ENCODE measurements around the gene KRTAP13-3. TPM values are rescaled to one million over a fixed set of nuclear protein-coding genes. Genes with fewer than 3 reads are reported as not detected.

Gene KRTAP13-3
- total and polyA plus RNA-seq, 2 of the 8 experiments (the other 6 are each of a cell fraction or from before 2014, with no cell fraction given) = not detected

DNA sequence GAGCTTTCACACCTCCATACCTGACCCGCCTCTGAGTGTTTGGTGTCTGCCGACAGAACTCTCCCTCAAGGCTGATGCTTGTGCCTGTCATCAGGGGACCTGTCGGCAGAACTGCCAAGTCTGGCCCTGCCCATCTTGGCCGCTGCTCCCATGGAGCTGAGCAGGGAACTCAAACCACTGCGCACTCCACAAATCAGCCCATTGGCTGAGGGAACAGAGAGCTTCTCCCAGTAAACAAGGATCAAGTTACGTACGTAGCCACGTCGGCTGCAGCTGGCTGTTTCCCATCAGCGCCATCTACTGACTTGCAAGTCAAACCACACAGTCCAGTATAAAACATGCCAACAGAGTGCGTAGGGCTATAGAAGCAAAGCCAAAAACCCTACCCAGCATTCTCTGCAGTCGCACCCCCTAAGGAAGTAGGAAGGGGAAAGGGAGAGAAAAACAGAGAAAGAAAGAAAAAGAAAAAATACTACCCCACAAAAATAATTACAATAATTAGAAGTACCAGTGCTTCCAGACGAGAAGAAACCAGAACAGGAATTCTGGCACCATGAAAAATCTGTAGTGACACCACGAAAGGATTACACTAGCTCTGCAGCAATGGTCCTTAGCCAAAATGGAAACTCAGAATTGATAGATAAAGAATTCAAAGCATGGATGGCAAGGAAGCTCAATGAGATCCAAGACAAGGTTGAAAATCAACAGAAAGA is 16.8 kb downstream of the KRTAP13-3 start (continued):
- TF ChIP-seq GABPA (IDR thresholded peaks at IDR 0.05; ENCODE audit: borderline replicate concordance, insufficient read depth, low read length) (no peak), POLR2A (IDR thresholded peaks at IDR 0.05; ENCODE audit: control extremely low read depth in 1 of 2, low read depth in 2 of 2, low read length in 2 of 2) (0 out of 3 replicates have a peak, but pooled peaks of 1 of the 2 experiments have one; percentile 45), ASH2L (IDR thresholded peaks at IDR 0.05; ENCODE audit: low read length) (peak; percentile 51), EP300 (IDR thresholded peaks at IDR 0.05; ENCODE audit: borderline replicate concordance in 1 of 2, low read depth in 2 of 2, low read length in 2 of 2) (peak in 1 of 2 experiments; percentile 72; a peak in 1 of 3 replicates), TAF1 (IDR thresholded peaks at IDR 0.05; ENCODE audit: low read depth, low read length) (0 out of 2 replicates have a peak, but pooled peaks have one; percentile 23), YY1 (IDR thresholded peaks at IDR 0.05; ENCODE audit: low read depth, low read length) (0 out of 2 replicates have a peak, but pooled peaks have one; percentile 16), TCF12 (IDR thresholded peaks at IDR 0.05; ENCODE audit: low read depth, low read length) (peak; percentile 88; the same call in 1 of the 2 replicates), EGR1 (IDR thresholded peaks at IDR 0.05; ENCODE audit: borderline replicate concordance, low read depth, low read length) (no peak), KDM4A (IDR thresholded peaks at IDR 0.05; ENCODE audit: low read depth, low read length, severe bottlenecking) (peak; percentile 27), SIN3A (conservative IDR thresholded peaks at IDR 0.05 in 1 of 2, IDR thresholded peaks at IDR 0.05 in 1 of 2; ENCODE audit: low read depth in 1 of 2, low read length in 2 of 2) (0 out of 4 replicates have a peak, but pooled peaks of 1 of the 2 experiments have one; percentile 24), SP1 (IDR thresholded peaks at IDR 0.05; ENCODE audit: low read depth, low read length) (0 out of 2 replicates have a peak, but pooled peaks have one; percentile 22)
- TF ChIP-seq, protein P1, sequence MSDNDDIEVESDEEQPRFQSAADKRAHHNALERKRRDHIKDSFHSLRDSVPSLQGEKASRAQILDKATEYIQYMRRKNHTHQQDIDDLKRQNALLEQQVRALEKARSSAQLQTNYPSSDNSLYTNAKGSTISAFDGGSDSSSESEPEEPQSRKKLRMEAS (IDR thresholded peaks at IDR 0.05) = peak; percentile 51
- TF ChIP-seq, protein P2, sequence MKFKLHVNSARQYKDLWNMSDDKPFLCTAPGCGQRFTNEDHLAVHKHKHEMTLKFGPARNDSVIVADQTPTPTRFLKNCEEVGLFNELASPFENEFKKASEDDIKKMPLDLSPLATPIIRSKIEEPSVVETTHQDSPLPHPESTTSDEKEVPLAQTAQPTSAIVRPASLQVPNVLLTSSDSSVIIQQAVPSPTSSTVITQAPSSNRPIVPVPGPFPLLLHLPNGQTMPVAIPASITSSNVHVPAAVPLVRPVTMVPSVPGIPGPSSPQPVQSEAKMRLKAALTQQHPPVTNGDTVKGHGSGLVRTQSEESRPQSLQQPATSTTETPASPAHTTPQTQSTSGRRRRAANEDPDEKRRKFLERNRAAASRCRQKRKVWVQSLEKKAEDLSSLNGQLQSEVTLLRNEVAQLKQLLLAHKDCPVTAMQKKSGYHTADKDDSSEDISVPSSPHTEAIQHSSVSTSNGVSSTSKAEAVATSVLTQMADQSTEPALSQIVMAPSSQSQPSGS (IDR thresholded peaks at IDR 0.05; ENCODE audit: low read length) = no peak
